Esophagus squamous epithelium (tissue), 4 donors: ENCODE data around the gene C10orf120.

Source experiments
- POLR2A ChIP-seq, 4 donors: fragments of 450-650 bp; IDR thresholded peaks; one replicate each; pipeline ENCODE4 v1.6.1; 2017; ENCODE audit warnings: antibody characterized with exemption in 4 of 4, mild to moderate bottlenecking in 4 of 4, moderate library complexity in 3 of 4
- TF ChIP-seq, protein P1 (sequence below), 6 experiments: fragments of 450-650 bp in 4 of 6; fragments of 200-600 bp in 2 of 6; sonication (generic) in 2 of 6; IDR thresholded peaks; one replicate each; pipeline ENCODE4 v1.5.1; 2016 to 2019; ENCODE audit warnings: antibody characterized with exemption in 6 of 6, mild to moderate bottlenecking in 4 of 6, moderate library complexity in 4 of 6

DNA sequence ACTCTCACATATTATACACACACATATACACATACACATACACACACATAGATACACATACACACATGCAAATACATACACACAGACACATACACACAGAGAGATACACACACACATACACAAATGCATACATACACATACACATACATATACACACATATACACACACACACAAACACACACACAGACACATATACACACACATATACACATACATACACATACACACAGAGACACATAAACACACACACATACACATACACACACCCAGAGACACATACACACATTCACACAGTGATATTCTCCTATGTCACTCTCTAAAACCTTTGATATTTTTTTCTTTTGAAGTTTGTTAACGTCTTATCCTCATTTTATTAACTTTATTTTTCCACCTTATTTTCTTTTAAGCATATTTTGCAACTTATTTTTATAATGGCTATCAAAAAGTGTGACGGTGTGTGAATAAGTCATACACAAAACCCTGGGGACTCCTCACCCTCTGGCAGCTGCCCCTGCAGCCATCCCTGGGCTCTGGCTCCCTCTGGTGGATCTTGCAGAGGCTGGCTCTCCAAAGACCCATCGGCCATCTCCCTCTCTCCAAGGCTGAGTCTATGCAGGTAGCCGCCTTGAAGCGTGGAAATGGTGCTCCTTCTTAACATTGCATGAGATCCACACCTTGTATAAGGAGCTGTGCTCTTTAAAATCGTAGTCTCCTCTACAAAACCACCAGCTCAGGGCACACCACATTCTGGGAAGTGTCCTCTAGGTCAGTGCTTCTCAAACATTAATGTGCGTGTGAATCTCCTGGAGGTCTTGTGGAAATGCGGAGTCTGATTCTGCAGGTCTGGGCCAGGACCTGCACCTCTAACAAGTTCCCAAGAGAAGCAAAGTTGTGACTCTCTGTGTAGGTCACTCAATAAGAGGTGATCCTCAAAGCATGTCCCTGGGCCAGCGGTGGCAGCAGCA is 4.1 kb upstream of the C10orf120 start:
- TF ChIP-seq, protein P1, sequence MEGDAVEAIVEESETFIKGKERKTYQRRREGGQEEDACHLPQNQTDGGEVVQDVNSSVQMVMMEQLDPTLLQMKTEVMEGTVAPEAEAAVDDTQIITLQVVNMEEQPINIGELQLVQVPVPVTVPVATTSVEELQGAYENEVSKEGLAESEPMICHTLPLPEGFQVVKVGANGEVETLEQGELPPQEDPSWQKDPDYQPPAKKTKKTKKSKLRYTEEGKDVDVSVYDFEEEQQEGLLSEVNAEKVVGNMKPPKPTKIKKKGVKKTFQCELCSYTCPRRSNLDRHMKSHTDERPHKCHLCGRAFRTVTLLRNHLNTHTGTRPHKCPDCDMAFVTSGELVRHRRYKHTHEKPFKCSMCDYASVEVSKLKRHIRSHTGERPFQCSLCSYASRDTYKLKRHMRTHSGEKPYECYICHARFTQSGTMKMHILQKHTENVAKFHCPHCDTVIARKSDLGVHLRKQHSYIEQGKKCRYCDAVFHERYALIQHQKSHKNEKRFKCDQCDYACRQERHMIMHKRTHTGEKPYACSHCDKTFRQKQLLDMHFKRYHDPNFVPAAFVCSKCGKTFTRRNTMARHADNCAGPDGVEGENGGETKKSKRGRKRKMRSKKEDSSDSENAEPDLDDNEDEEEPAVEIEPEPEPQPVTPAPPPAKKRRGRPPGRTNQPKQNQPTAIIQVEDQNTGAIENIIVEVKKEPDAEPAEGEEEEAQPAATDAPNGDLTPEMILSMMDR (IDR thresholded peaks at IDR 0.05) = peak in 5 of 6 experiments; percentile 62 to 84 (median 69)
- TF ChIP-seq POLR2A (IDR thresholded peaks at IDR 0.05) = no peak
